GM12892 (cell line): ENCODE results near the gene KIF14.
"Not testable (repeated sequence)": the region's sequence is repeated elsewhere in the genome, so short reads cannot be mapped to it uniquely, and the experiment has no call there.

Source experiments
- DNase-seq: peaks from one replicate; pipeline ENCODE4 v3.0.0; 2011; ENCODE audit not compliant: insufficient read length
- FAIRE-seq: peaks from 2 replicates; lab custom pipeline; 2011; peaks lifted over from hg19 to GRCh38; lab: Jason Lieb, UNC
- POLR2A ChIP-seq: IDR thresholded peaks from 2 replicates; pipeline ENCODE4 v1.6.1; 2011; ENCODE audit warnings: low read depth, low read length, control low read depth
- POLR2AphosphoS5 ChIP-seq: IDR thresholded peaks from 2 replicates; pipeline ENCODE4 v1.6.1; 2011; ENCODE audit warnings: low read depth, low read length, control low read depth
- TAF1 ChIP-seq: IDR thresholded peaks from 2 replicates; pipeline ENCODE4 v1.6.1; 2011; ENCODE audit warnings: low read depth, mild to moderate bottlenecking, control low read depth, low read length, borderline replicate concordance

KIF14 gene

GRCh38 chr1:200561856-200562214, 58.7 kb downstream of the KIF14 start:
- peak; percentile 24 for FAIRE-seq
- no peak for TF ChIP-seq POLR2AphosphoS5
- no peak for TF ChIP-seq POLR2A
- no peak for TF ChIP-seq TAF1
- DNase-seq = no peak

- DNase-seq (no peak), FAIRE-seq (peak; percentile 79)
- no peak for TF ChIP-seq POLR2A
- no peak for TF ChIP-seq TAF1
- no peak for TF ChIP-seq POLR2AphosphoS5
Observed at GRCh38 chr1:200558866-200559459, 61.6 kb downstream of the KIF14 start.

GRCh38 chr1:200556002-200556401, 64.5 kb downstream of the KIF14 start:
- DNase-seq (no peak), FAIRE-seq (no peak)
- TF ChIP-seq TAF1 = no peak
- no peak for TF ChIP-seq POLR2A
- TF ChIP-seq POLR2AphosphoS5 = no peak

- not testable (repeated sequence) for FAIRE-seq, DNase-seq
Observed at GRCh38 chr1:200552737-200553136, 67.8 kb downstream of the KIF14 start.

GRCh38 chr1:200550367-200550766, 70.2 kb downstream of the KIF14 start:
- FAIRE-seq = no peak
- TF ChIP-seq POLR2AphosphoS5 (no peak), POLR2A (no peak), TAF1 (no peak)
- DNase-seq = no peak

GRCh38 chr1:200547386-200547785, 73.2 kb downstream of the KIF14 start:
- TF ChIP-seq TAF1 (no peak), POLR2AphosphoS5 (no peak)
- DNase-seq (no peak), FAIRE-seq (peak; percentile 81)

GRCh38 chr1:200546577-200546976, 74.0 kb downstream of the KIF14 start:
- TF ChIP-seq TAF1 (no peak), POLR2A (no peak), POLR2AphosphoS5 (no peak)
- FAIRE-seq (peak; percentile 72), DNase-seq (no peak)

GRCh38 chr1:200542162-200542561, 78.4 kb downstream of the KIF14 start:
- TF ChIP-seq POLR2A (no peak), POLR2AphosphoS5 (no peak), TAF1 (no peak)
- FAIRE-seq (no peak), DNase-seq (no peak)

GRCh38 chr1:200540281-200540680, 80.3 kb downstream of the KIF14 start:
- no peak for TF ChIP-seq POLR2AphosphoS5
- TF ChIP-seq TAF1 = no peak
- TF ChIP-seq POLR2A = no peak
- FAIRE-seq = no peak

GRCh38 chr1:200538179-200538578, 82.4 kb downstream of the KIF14 start:
- no peak for TF ChIP-seq POLR2AphosphoS5
- TF ChIP-seq POLR2A = no peak
- no peak for TF ChIP-seq TAF1
- DNase-seq = no peak
- FAIRE-seq = no peak

More at GRCh38 chr1:200540281-200540680, 80.3 kb downstream of the KIF14 start:
- no peak for DNase-seq

GRCh38 chr1:200535605-200536004, 84.9 kb downstream of the KIF14 start:
- FAIRE-seq (peak; percentile 54), DNase-seq (no peak)
- no peak for TF ChIP-seq TAF1
- no peak for TF ChIP-seq POLR2AphosphoS5
- no peak for TF ChIP-seq POLR2A

GRCh38 chr1:200530623-200531261, 89.8 kb downstream of the KIF14 start:
- TF ChIP-seq POLR2AphosphoS5 (no peak), TAF1 (no peak), POLR2A (no peak)
- no peak for FAIRE-seq

More at GRCh38 chr1:200530623-200531261, 89.8 kb downstream of the KIF14 start:
- no peak for DNase-seq
